GM18909 (cell line): Measurements from ENCODE around the gene LYPD5.
A peak's percentile ranks its signal among the peaks of the same experiment; 100 is the strongest.
"Not testable (repeated sequence)": the region's sequence is repeated elsewhere in the genome, so short reads cannot be mapped to it uniquely, and the experiment has no call there.

ENCODE experiments used
- ATAC-seq: cut with Tn5 transposase; IDR thresholded peaks from one replicate; pipeline ENCODE4 v1.9.1; 2021; ENCODE audit warnings: mild to moderate bottlenecking; ENCODE audit not compliant: unreplicated experiment, poor library complexity

The LYPD5 gene

DNA sequence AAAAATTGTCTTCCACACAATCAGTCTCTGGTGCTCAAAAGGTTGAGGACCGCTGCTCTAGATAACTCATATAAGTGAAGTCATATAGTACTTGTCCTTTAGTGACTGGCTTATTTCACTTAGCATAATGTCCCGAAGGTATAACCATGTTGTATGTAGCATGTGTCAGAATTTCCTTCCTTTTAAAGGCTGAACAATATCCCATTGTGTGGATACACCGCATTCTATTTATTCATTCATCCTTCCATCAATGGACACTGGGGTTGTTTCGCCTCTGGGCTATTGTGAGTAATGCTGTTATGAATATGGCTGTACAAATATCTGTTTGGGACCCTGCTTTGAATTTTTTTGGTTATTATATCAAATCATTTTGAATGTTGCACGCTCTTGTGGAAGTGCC is 4.6 kb upstream of the LYPD5 start:
- no peak for ATAC-seq

DNA sequence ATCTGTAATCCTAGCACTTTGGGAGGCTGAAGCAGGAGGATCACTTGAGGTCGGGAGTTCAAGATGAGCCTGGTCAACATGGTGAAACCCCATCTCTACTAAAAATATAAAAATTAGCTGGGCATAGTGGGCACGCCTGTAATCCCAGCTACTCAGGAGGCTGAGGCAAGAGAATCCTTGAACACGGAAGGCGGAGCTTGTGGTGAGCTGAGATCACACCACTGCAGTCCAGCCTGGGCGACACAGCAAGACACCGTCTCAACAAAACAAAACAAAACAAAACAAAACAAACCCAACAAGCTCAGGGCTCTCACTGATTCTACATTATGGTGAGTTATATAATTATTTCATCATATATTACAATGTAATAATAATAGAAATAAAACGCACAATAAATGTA is 4.2 kb upstream of the LYPD5 start:
- ATAC-seq: not testable (repeated sequence)

DNA sequence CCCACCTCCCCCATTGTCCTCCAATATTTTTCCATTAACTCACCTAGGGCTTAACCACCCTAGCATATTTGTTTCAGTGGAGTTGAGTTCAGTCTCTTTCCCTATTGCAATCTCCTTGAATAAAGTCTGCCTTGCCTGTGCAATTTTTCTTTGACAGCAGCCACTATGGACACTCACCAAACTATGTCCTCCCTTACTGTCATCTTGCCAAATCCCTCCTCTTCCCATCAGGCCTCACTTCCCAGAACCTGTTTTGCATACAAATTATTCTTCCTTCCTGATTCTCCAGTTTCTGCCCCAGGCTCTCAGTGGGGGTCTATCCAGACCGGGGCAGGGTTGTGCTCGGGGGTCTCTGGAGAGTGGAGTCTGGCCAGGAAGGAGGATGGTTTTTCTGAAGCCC is 2.2 kb upstream of the LYPD5 start:
- ATAC-seq: no peak

DNA sequence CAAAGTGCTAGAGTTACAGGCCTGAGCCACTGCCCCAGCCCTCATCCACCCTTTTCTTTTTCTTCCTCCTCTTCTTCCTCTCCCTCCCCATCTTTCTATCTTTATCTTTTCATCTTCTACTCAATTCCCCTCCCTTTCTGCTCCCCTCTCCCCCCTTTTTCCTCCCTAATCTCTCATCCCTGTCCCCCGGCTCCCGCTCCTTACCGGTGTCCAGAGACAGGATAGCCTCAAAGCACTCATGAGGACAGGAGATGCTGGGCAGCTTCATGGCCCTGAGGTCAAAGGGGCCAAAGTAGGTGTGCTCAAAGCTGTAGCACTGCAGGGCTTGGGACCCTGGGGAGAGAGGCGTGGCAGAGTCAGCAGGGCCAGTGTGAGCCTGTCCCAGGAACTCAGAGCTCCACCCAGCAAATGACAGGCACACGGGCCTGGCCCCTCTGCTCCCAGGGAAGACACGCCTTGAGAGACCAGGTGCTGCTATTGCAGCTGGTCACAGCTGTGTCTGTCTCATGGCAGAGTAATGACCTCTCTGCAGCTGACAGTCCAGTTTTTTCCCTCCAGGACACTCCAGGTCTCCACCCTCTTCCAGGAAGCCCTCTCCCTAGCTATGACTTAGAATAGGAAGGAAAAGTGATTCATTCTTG is 2.6 kb downstream of the LYPD5 start:
- no peak for ATAC-seq

DNA sequence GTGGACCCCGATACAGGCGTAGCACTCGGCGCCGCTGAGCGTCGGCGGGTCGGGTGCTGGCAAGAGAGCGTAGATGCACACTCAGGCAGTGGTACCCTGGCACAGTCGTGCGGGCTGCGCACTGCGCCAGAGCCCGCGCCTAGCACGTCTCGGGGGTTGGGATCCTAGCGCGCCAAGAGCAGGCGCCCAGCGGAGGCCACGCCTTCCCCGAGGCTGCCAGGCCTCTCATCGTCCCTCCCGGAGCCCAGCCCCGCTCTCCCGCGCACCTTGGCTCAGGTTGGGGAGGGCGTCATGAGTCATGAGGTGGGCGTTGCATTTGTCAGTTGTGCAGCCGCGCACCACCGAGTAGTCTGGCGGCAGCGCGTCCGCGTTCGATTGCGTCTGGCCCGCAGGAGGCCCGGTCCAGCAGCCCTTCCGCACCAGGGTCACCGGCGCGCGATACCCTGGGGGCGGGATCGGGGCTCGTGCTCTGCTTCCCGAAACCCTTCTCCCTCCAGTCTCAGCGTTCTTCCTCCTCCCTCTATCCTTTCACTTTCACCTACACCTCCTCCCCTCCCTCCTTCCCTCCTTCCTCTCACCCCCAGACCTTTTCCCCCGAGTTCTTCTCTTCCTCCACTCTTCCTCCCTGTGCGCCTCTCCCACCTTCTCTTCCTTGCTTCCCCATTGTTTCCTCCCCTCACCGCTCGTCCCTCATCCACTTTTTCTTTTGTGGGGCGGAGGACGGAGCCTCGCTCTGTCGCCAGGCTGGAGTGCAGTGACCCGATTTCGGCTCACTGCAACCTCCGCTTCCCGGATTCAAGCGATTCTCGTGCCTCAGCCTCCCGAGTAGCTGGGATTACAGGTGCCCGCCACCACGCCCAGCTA is 3.5 kb downstream of the LYPD5 start:
- no peak for ATAC-seq

DNA sequence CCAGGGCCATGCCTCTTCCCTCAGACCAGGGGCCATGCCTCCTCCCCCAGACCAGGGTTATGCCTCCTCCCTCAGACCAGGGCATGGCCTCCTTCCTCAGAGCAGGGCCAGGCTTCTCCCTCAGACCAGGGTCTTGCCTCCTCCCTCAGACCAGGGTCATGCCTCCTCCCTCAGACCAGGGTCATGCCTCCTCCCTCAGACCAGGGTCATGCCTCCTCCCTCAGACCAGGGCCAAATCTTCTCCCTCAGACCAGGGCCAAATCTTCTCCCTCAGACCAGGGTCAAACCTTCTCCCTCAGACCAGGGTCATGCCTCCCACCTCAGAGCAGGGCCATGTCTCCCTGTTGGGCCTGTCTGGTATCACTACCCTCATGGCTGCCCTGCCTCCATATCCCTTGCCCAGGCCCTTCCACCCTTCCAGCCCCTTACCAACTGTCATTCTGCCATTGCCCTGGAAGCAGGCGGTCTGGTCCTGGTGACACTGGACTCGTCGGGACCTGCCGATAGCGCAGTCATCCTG is 4.2 kb downstream of the LYPD5 start:
- no peak for ATAC-seq

DNA sequence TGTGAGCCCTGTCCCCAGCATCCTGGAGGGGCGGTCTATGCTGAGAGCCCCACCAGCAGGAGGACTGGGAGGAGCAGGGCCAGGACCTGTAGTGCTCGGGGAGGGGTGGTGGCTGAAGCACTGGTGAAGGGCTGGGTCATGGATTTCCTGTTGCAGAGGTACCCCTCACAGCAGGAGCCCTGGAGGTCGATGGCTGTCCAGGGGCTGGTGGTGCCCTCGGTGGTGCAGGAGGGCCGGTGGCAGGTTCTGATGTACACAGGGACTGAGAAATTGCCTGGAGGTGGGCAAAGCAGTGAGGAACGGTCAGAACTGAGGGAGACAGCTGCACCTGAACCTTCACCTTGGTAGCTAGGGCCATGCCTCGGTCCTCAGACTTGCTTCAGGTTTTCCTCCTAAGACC is 4.7 kb downstream of the LYPD5 start:
- ATAC-seq: no peak

DNA sequence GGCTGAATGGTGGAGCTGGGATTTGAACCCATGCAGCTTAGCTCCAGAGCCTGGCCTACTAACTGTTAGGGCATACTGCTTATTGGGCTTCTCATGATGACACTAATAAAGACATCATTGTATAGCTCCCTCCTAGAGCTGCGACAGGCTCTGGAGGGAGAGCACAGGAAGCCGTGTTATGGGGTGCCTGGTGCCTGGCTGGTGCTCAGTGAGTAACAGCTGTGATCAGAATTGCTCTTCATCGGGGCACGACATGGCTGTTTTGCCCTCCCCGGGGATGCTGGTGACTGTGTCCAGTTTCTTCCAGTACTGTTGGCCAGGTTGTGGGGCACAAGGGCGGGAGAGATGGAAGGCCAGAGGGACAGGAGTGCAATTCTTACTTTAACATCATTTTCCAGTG is 5.1 kb downstream of the LYPD5 start:
- ATAC-seq: no peak

DNA sequence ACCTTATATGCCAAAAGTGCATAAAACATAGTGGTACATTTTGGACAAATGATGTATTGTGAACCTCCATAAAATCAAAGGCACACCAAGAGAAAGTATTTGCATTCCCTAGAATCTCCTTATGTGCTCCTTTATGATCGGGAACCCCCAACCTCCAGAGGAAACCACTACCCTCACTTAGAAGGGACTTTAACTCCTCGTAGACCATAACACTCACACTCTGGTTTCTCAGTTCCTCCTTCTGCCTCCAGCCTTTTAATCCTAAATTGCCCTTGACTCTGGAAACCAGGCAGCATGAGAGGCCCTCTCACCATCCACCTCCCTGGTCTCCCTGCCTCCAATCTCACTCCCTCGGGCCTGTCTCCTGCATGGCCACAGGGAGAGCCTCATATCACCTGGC is 11.7 kb downstream of the LYPD5 start:
- no peak for ATAC-seq

DNA sequence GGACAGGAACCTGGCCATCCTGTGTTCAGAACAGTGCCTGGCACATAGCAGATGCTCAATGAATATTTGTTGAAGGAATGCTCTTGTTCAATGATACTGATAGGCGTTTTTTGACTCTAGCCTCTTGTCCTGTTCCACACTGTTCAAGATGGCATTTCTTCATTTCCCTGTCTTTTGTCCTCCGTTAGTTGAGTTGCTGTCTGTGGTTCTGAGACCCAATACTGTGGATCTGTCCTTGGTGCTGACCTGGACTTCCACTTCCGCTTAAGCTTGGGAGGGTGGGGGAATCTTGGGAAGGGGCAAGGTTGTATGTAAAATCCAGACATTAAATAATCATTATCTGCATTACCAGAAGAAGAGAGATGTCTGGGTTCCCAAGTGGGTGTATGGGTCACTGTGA is 13.2 kb downstream of the LYPD5 start:
- no peak for ATAC-seq

DNA sequence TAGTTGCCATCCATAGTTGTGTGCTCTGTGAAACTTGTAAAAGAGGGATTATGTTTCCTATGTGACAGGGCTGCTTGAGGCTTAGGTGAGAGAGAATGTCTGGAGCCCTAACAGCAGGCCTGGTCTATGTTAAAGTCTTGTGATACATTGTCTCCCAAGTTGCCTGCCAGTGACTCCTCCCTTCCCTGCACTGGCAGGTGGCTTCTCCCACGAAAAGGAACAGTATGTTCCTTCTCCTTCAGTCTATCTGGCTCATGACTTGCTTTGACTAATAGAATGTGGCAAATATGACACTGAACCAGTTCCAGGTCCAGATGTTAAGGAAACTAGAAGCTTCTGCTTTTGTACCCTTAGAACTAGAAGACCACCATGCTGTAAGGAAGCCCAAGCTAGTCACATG is 15.6 kb downstream of the LYPD5 start:
- ATAC-seq: no peak

DNA sequence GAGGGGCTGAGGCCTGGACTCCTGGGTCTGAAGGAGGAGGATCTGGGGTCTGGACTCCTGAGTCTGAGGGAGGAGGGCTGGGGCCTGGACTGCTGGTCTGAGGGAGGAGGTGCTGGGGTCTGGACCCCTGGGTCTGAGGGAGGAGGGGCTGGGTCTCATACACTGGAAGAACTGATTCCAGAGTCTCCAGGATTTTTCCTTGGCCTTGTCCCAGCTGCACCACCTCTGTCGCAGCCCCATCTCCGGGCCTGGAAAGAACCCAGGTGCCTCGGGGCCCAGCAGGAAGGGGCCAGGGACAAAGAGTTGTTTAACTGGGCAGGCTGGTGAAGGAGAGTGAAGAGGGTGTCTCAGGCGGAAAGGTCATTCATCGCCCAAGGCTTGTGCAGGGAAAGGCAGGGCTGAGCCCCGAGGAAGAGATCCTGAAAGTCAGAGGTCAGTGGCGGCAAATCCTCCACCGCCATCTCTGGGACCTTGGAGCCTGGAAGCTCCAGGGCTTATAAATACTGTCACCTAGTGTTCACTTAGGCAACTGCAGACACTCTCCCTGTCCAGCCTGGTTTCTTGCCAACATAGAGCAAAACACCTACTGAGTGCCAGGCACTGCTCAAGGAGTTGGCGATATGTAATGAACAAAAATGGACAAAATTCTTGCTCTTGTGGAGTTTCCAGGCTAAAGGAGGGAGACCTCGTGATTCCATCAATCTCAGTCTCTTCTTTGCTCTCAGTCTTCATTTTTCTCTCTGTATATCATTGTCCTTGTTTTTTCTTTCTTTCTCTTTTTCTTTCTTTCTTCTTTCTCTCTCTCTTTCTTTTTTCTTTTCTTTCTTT is 17.1 kb downstream of the LYPD5 start:
- no peak for ATAC-seq

DNA sequence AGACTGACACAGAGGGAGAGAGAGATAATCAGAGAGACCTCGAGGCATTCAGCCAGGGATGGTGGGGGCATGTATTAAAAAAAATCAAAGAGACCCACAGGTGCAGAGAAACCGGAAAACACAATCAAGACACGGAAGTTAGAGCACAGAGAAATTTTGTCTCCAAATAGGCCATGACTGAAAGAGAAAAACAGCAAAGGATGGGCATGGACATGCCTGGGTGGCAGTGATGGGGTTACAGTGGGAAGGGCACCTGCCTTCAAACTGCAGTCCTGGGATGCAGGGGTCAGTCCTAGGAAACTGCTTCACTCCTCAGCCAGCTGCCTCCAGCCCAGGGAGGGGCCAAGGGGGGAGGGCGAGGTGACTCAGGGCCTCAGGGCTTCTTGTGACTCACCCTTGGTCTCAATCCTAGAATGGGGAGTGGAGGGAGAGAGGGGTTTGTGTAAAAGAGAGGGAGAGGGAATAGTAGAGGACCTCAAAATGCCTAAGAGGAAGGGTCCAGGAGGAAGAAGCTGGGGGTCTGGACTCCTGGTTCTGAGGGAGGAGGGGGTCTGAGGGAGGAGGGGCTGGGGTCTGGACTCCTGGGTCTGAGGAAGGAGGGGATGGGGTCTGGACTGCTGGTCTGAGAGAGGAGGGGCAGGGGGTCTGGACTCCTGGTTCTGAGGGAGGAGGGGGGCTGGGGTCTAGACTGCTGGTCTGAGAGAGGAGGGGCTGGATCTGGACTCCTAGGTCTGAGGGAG is 17.8 kb downstream of the LYPD5 start:
- ATAC-seq: no peak

DNA sequence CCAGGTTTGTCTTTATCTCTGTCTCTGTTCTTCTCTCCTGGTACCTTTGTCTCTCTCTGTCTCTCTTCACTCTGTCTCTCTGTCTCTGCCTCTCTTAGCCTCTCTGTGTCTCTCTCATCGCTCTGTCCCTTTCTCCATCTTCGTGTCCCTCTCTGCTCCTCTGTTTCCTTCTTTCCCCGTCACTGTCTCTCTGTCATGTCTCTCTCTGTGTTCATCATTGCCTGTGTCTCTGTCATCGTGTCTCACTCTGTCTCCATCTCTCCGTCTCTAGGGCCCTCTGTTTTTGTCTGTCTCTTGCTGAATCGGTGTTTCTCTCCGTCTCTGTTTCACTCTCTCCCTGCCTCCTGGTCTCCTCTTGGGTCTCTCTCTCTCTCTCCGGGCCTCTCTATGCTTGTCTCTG is 18.6 kb downstream of the LYPD5 start:
- no peak for ATAC-seq

DNA sequence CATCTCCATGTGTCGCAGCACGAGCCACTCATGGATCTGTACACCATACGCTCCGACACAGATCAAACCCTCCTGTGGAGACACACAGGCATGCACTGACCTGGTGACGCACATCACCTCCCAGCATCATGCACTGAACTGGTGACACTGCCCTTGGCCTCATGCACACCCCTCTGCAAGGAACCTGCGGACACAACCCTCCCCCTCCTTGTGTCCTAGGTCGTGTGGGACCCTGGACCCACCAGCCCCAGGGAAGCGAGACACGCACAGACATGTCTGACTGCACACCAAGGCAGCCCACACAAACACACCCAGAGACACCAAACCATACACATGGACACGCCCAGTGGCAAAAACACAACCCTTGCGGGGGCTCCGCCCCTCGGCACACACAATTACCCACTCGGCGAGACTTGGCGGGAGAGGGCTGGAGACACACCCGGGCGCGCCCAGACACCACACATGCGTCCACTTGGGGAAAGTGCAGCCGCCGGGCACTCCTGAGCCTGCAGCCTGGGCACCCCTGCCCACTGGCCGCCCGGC is 19.5 kb downstream of the LYPD5 start:
- ATAC-seq: no peak

DNA sequence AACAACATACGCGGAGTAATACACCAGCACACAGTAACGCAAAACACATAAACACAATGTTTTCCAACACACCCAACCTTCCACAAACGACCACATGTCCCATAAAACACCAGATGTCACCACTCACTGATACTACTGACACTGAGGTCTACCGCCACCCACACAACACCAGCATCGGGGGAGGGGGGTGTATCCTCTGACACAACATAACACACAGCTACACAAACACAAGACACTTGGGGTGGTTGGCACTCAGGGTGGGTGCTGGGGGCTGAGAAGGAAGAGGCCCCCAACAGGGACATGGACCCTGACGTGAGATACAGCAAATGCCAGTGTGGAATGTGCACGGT is 20.0 kb downstream of the LYPD5 start:
- no peak for ATAC-seq

DNA sequence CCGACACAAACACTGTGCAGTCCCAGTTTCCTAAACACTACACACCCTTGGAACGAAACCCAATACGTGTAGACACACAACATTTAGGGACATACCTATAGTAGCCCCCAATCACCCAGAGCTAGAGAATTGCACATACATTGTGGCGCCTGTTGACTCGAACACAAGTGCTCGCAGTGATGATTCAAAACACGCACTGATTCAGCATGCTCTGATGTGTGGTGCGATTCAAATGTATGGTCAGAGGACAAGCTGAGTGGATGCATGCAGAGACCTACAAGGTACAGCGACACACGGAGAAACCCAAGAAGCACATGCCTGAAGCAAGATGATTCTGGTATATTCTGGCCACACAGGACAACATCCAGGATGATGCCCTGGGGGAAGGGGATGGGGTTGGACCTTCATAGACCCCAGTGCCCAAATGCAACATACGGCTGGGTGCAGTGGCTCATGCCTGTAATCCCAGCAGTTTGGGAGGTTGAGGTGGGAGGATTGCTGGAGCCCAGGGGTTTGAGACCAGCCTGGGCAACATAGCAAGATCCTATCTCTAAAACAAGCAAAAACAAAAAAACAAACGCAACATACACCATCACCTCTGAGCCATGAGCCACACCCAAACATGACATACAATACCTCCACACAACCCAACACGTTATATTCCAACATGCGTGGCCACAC is 20.5 kb downstream of the LYPD5 start:
- no peak for ATAC-seq

DNA sequence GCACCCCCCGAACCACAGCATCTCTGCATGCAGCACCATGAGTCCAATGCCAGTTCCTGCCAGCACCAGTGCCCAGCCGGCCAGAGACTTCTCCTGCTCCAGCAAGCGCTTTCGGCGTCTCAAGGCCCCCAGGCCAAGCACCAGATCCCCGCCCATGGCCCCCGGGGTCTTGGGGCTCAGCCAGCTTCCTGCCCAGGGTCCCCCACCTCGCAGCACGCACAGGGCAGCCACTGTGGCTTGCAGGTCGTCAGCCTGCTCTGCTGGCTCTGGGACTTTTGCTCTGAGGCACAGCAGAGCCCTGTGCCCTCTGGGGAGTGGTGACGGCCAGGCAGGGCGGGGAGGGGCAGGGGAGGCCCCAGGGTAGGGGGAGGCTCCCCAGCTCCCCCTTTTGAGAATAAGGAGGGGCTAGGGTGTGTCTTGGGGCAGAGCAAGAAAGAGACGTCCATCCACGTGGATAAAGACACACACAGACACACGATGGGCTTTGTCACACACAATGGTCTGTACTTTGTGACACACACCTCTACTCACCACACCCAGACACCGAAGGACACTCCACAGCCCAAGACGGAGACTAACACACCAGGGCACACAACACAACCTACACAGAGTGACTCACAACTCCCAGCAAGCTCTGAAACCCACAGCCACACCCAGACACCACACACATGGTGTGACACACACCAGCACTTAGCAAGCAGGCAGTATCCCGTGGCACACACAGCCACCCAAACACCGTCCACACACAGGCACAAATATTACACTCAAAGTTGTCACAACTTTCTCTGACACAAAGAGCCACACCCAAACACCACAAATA is 21.3 kb downstream of the LYPD5 start, which contains the start of gene KCNN4:
KCNN4 (minus strand) TSS at position 268 of the 820 bp plus-strand sequence; CDS start at position 156, 112 bp downstream.
- ATAC-seq: peak; percentile 42

DNA sequence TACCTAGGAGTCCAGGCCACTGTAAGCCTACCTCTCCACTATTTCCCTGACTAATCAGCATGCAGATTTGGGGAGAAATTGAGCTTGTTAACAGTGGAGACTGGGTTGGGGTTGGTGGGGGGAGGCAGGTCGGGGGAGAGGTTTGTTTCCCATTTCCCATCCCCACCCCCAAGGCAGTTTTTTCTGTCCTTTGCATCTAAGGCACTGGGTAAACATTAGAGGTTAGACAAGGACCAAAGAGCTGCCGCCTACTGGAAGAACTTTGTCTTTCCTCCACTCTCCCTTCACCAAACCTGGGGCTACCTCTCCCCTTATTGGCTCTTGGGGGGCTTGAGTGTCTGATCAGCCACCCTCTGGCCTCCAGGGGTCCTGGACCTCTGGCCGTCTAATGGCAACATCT is 22.4 kb downstream of the LYPD5 start:
- no peak for ATAC-seq
